GM06990 (cell line): ENCODE data around the gene NOXRED1.

Experiments used
- DNase-seq: peaks from one replicate; pipeline ENCODE4 v3.0.0-alpha.2; 2011; ENCODE audit not compliant: insufficient read length; ENCODE audit errors: extremely low read depth
- H3K27me3 ChIP-seq: replicated peaks from 2 replicates; pipeline ENCODE4 v1.6.0; 2011; ENCODE audit warnings: low read length; ENCODE audit not compliant: control insufficient read depth, insufficient read depth
- H3K36me3 ChIP-seq: 2 replicates; pipeline ENCODE4 v1.5.1; 2011; ENCODE audit warnings: low read length; ENCODE audit not compliant: control insufficient read depth, insufficient read depth
- H3K4me3 ChIP-seq: replicated peaks from 2 replicates; pipeline ENCODE4 v1.5.1; 2011; ENCODE audit warnings: low read depth, mild to moderate bottlenecking, control low read depth, low read length
- CTCF ChIP-seq: IDR thresholded peaks from 2 replicates; pipeline ENCODE4 v1.5.1; 2011; ENCODE audit warnings: low read length, control low read depth, mild to moderate bottlenecking, inconsistent platforms; ENCODE audit not compliant: insufficient read depth, poor library complexity, severe bottlenecking

The NOXRED1 gene

GRCh38 chr14:77364146-77364545 is 59.2 kb downstream of the NOXRED1 start:
- no peaks in the 10 kb centered on the region for H3K36me3 ChIP-seq
- H3K27me3 ChIP-seq: no peaks in the 10 kb centered on the region
- TF ChIP-seq CTCF: no peak
- H3K4me3 ChIP-seq: no peak overlapping the region
- no peak for DNase-seq

GRCh38 chr14:77359626-77360025 is 63.7 kb downstream of the NOXRED1 start:
- H3K27me3 ChIP-seq: no peaks in the 10 kb centered on the region
- no peaks in the 10 kb centered on the region for H3K36me3 ChIP-seq
- no peak for DNase-seq
- H3K4me3 ChIP-seq: no peak overlapping the region
- no peak for TF ChIP-seq CTCF

GRCh38 chr14:77356899-77357298 is 66.4 kb downstream of the NOXRED1 start:
- no peak for DNase-seq
- H3K27me3 ChIP-seq: no peaks in the 10 kb centered on the region
- H3K4me3 ChIP-seq: no peak overlapping the region
- H3K36me3 ChIP-seq: no peaks in the 10 kb centered on the region
- TF ChIP-seq CTCF: no peak

GRCh38 chr14:77355811-77356210 is 67.5 kb downstream of the NOXRED1 start:
- no peak for TF ChIP-seq CTCF

GRCh38 chr14:77353469-77354141 is 69.7 kb downstream of the NOXRED1 start:
- TF ChIP-seq CTCF: no peak
- Histone ChIP-seq H3K4me3 (no peak overlapping the region), H3K27me3 (no peaks in the 10 kb centered on the region), H3K36me3 (peaks cover 1% of the 10 kb centered on the region; the same call in 1 of the 2 replicates)
- no peak for DNase-seq

More at GRCh38 chr14:77355811-77356210, 67.5 kb downstream of the NOXRED1 start:
- Histone ChIP-seq H3K27me3 (no peaks in the 10 kb centered on the region), H3K36me3 (no peaks in the 10 kb centered on the region), H3K4me3 (no peak overlapping the region)
- DNase-seq: no peak

- H3K36me3 ChIP-seq: peaks cover 5% of the 10 kb centered on the region
- no peak for DNase-seq
- no peaks in the 10 kb centered on the region for H3K27me3 ChIP-seq
- TF ChIP-seq CTCF: no peak
- no peak overlapping the region for H3K4me3 ChIP-seq
Observed at GRCh38 chr14:77347751-77348150, 75.6 kb downstream of the NOXRED1 start.
